Activated T-cell treated with anti-CD3 and anti-CD28 coated beads, Interleukin-2, amount 50 U/mL, for 72 hours (primary cell): ENCODE measurements around the gene BRSK2. TPM values are rescaled to one million over a fixed set of nuclear protein-coding genes. Genes with fewer than 3 reads are reported as not detected.

Experiments used
- ATAC-seq, 2 donors: fragments of 150-1000 bp; cut with Tn5 transposase; replicated peaks in 1 of 2; 2 replicates each; pipeline ENCODE4 v1.10.0; 2021; ENCODE audit warnings: moderate library complexity in 2 of 2, mild to moderate bottlenecking in 1 of 2
- DNase-seq, 2 donors: peaks; one replicate each; pipeline ENCODE4 v3.0.0; 2021 to 2022; ENCODE audit warnings: mixed read lengths in 1 of 2
- H3K27ac Mint-ChIP-seq: one replicate; pipeline ENCODE4 v1.8.0; 2022; ENCODE audit warnings: mild to moderate bottlenecking, moderate library complexity, mixed read lengths
- H3K27me3 Mint-ChIP-seq: one replicate; pipeline ENCODE4 v1.8.0; 2022; ENCODE audit warnings: low read depth, mixed read lengths
- H3K36me3 Mint-ChIP-seq, 2 donors: one replicate each; pipeline ENCODE4 v1.8.0; 2022; ENCODE audit warnings: mixed read lengths in 2 of 2, mild to moderate bottlenecking in 1 of 2; ENCODE audit not compliant: insufficient read depth in 2 of 2
- H3K4me1 Mint-ChIP-seq: one replicate; pipeline ENCODE4 v1.8.0; 2022; ENCODE audit warnings: low read depth, mixed read lengths
- H3K4me3 Mint-ChIP-seq, 2 donors: one replicate each; pipeline ENCODE4 v1.8.0; 2022; ENCODE audit warnings: mild to moderate bottlenecking in 2 of 2, mixed read lengths in 2 of 2, moderate library complexity in 2 of 2
- H3K9me3 Mint-ChIP-seq, 2 donors: one replicate each; pipeline ENCODE4 v1.8.0; 2022; ENCODE audit warnings: mixed read lengths in 2 of 2
- total RNA-seq, 2 donors: library from RNA; stranded (reverse); gene quantifications; one replicate each; pipeline ENCODE4 v1.2.3, GENCODE V29; 2022

The BRSK2 gene
- total RNA-seq, 2 donors from 2014 or later = 0.51 to 0.84 TPM

GRCh38 chr11:1456596-1457325 is 67.0 kb downstream of the BRSK2 start:
- Mint-ChIP-seq H3K36me3 (no peaks in the 10 kb centered on the region), H3K9me3 (no peaks in the 10 kb centered on the region), H3K4me3 (no peak overlapping the region), H3K27me3 (no peaks in the 10 kb centered on the region), H3K4me1 (no peaks in the 10 kb centered on the region), H3K27ac (no peak overlapping the region)
- DNase-seq (no peak), ATAC-seq (no peak)

- H3K27ac Mint-ChIP-seq = no peak overlapping the region
Observed at GRCh38 chr11:1457326-1457680, 67.6 kb downstream of the BRSK2 start.

GRCh38 chr11:1457856-1458255 is 68.1 kb downstream of the BRSK2 start:
- ATAC-seq = no peak
- Mint-ChIP-seq H3K36me3 (no peaks in the 10 kb centered on the region), H3K4me1 (no peaks in the 10 kb centered on the region), H3K9me3 (no peaks in the 10 kb centered on the region), H3K27ac (no peak overlapping the region), H3K27me3 (no peaks in the 10 kb centered on the region), H3K4me3 (no peak overlapping the region)
- DNase-seq = no peak

More at GRCh38 chr11:1457326-1457680, 67.6 kb downstream of the BRSK2 start:
- Mint-ChIP-seq H3K27me3 (no peaks in the 10 kb centered on the region), H3K36me3 (no peaks in the 10 kb centered on the region), H3K9me3 (no peaks in the 10 kb centered on the region), H3K4me3 (no peak overlapping the region), H3K4me1 (no peaks in the 10 kb centered on the region)
- DNase-seq = no peak
- no peak for ATAC-seq

- Mint-ChIP-seq H3K4me3 (no peak overlapping the region), H3K4me1 (no peaks in the 10 kb centered on the region), H3K36me3 (no peaks in the 10 kb centered on the region), H3K27ac (no peak overlapping the region), H3K9me3 (no peaks in the 10 kb centered on the region), H3K27me3 (no peaks in the 10 kb centered on the region)
- DNase-seq = no peak
- no peak for ATAC-seq
Observed at GRCh38 chr11:1458340-1459218, 68.8 kb downstream of the BRSK2 start.

GRCh38 chr11:1459219-1459575 is 69.5 kb downstream of the BRSK2 start:
- no peak for DNase-seq
- Mint-ChIP-seq H3K4me1 (no peaks in the 10 kb centered on the region), H3K9me3 (no peaks in the 10 kb centered on the region), H3K27me3 (no peaks in the 10 kb centered on the region), H3K36me3 (no peaks in the 10 kb centered on the region), H3K27ac (no peak overlapping the region), H3K4me3 (no peak overlapping the region)
- no peak for ATAC-seq

GRCh38 chr11:1459764-1460395 is 70.1 kb downstream of the BRSK2 start:
- Mint-ChIP-seq H3K36me3 (no peaks in the 10 kb centered on the region), H3K27me3 (no peaks in the 10 kb centered on the region), H3K9me3 (no peaks in the 10 kb centered on the region), H3K27ac (no peak overlapping the region), H3K4me1 (no peaks in the 10 kb centered on the region), H3K4me3 (no peak overlapping the region)
- no peak for DNase-seq
- ATAC-seq = no peak

- ATAC-seq (no peak), DNase-seq (no peak)
- H3K9me3 Mint-ChIP-seq = no peaks in the 10 kb centered on the region
- H3K27me3 Mint-ChIP-seq = no peaks in the 10 kb centered on the region
- H3K4me1 Mint-ChIP-seq = no peaks in the 10 kb centered on the region
- no peaks in the 10 kb centered on the region for H3K36me3 Mint-ChIP-seq
- no peak overlapping the region for H3K27ac Mint-ChIP-seq
- H3K4me3 Mint-ChIP-seq = no peak overlapping the region
Observed at GRCh38 chr11:1460396-1460985, 70.8 kb downstream of the BRSK2 start.

- Mint-ChIP-seq H3K27me3 (no peaks in the 10 kb centered on the region), H3K4me3 (no peak overlapping the region), H3K27ac (no peak overlapping the region), H3K4me1 (no peaks in the 10 kb centered on the region), H3K9me3 (no peaks in the 10 kb centered on the region), H3K36me3 (no peaks in the 10 kb centered on the region)
- no peak for ATAC-seq
- DNase-seq = no peak
Observed at GRCh38 chr11:1460986-1461825, 71.5 kb downstream of the BRSK2 start.

GRCh38 chr11:1461826-1462697 is 72.3 kb downstream of the BRSK2 start:
- ATAC-seq (no peak), DNase-seq (no peak)
- H3K36me3 Mint-ChIP-seq = no peaks in the 10 kb centered on the region
- H3K27ac Mint-ChIP-seq = no peak overlapping the region
- no peaks in the 10 kb centered on the region for H3K4me1 Mint-ChIP-seq
- H3K27me3 Mint-ChIP-seq = no peaks in the 10 kb centered on the region
- H3K4me3 Mint-ChIP-seq = no peak overlapping the region
- H3K9me3 Mint-ChIP-seq = no peaks in the 10 kb centered on the region

- DNase-seq (no peak), ATAC-seq (no peak)
- no peaks in the 10 kb centered on the region for H3K36me3 Mint-ChIP-seq
- H3K27ac Mint-ChIP-seq = no peak overlapping the region
- no peaks in the 10 kb centered on the region for H3K27me3 Mint-ChIP-seq
- no peaks in the 10 kb centered on the region for H3K9me3 Mint-ChIP-seq
- no peak overlapping the region for H3K4me3 Mint-ChIP-seq
- H3K4me1 Mint-ChIP-seq = no peaks in the 10 kb centered on the region
Observed at GRCh38 chr11:1462698-1462975, 72.9 kb downstream of the BRSK2 start.

- H3K4me3 Mint-ChIP-seq = no peak overlapping the region
- no peaks in the 10 kb centered on the region for H3K27me3 Mint-ChIP-seq
- H3K4me1 Mint-ChIP-seq = no peaks in the 10 kb centered on the region
- H3K9me3 Mint-ChIP-seq = no peaks in the 10 kb centered on the region
- no peak for ATAC-seq
- H3K27ac Mint-ChIP-seq = no peak overlapping the region
- no peak for DNase-seq
- no peaks in the 10 kb centered on the region for H3K36me3 Mint-ChIP-seq
Observed at GRCh38 chr11:1463056-1463455, 73.3 kb downstream of the BRSK2 start.

- Mint-ChIP-seq H3K4me1 (no peaks in the 10 kb centered on the region), H3K4me3 (no peak overlapping the region), H3K27me3 (no peaks in the 10 kb centered on the region), H3K27ac (no peak overlapping the region), H3K36me3 (no peaks in the 10 kb centered on the region), H3K9me3 (no peaks in the 10 kb centered on the region)
- no peak for DNase-seq
- no peak for ATAC-seq
Observed at GRCh38 chr11:1466784-1467183, 77.0 kb downstream of the BRSK2 start.
